ENCODE results near the gene MORN2.

The MORN2 gene

DNA sequence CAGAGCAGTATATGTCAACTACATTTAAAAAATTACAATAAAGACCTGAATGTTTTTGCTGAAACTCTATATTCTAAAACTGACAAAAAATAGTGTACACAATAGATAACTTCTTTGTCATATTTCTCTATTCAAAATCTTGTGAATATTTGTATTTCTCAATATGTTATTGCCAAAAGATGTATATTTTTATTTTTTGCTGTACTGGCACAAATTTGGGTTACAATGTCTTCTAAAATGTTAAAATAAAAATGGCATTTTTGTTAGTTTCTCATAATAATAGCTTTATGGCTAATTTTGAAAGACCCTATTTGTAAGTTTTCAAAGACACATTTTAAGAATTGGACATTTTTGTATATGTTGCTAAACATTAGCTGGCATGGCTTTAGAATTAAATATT, 13.3 kb downstream of the MORN2 start:
- no peak for DNase-seq (ENCODE audit: low read depth in 1 of 2, low spot score in 1 of 2)

DNA sequence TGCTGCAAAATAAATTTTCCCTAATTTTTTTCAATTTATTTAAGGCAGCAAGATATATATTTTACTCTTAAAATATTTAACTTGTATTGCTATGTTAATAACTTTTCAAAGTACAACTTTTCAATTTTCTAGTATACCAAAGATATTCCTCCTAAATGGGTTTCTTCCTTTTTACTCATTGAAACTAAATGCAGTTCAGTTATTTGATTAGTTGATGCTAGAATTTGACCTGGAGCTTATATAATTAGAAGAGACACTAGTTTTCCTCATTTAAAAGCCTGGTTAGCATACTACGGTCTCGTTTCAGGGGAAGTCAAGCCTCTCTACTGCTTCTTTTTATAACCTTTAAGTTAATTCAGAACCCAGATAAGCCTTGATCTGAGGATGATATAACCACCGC, 13.8 kb downstream of the MORN2 start, which contains the start of gene ARHGEF33:
Gene ARHGEF33, plus strand, starts transcription at position 301 of the 400 bp plus-strand sequence. CDS start 29,573 bp downstream, outside the sequence.
- DNase-seq (ENCODE audit: low read depth in 1 of 2, low spot score in 1 of 2) = no peak

- DNase-seq (ENCODE audit: low read depth in 1 of 2, low spot score in 1 of 2) = no peak
Observed at GRCh38 chr2:38892819-38893218, 17.0 kb downstream of the MORN2 start.

GRCh38 chr2:38898256-38898655, 22.5 kb downstream of the MORN2 start:
- no peak for DNase-seq (ENCODE audit: low read depth in 1 of 2, low spot score in 1 of 2)

DNA sequence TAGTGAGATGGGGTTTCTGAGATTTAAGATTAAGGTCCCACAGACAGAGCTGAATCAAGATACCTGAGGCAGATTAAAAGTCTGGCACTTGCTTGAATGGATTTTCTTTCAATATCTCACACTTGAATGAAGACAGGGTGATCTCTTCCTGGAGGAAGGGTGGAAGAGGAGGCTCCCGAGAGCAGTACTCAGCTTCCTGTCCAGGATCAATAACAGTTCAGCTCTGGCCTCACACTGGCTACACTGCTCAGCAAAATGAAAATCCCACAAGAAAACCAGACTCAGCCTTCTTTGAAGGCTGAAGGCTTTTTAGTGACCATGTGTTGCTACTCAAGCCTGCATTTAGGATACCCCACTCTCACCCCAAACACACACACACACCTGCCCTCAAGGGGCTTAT, 24.9 kb downstream of the MORN2 start:
- DNase-seq (ENCODE audit: low read depth in 1 of 2, low spot score in 1 of 2) = no peak

DNA sequence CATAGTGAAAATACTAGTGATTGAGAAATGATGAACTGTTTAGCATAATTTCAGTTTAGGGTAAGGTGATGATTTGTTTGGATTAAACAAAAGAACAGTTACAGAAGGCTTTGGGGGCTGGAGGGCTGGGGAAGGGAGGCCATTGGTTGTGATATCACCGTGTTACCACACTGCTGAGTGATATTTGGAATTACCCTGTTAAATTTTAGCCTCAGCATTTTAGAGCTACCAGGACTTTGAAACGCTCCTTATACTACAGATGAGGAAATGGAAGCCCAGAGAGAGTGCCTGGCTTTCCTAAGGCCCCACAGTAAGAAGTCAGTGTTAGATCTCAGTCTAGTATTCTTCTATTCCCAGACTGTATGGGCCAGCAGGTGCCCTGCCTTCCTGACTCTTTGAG, 29.5 kb downstream of the MORN2 start:
- DNase-seq (ENCODE audit: low read depth in 1 of 2, low spot score in 1 of 2) = no peak

- DNase-seq (ENCODE audit: low read depth in 1 of 2, low spot score in 1 of 2) = no peak
Observed at GRCh38 chr2:38907242-38907641, 31.5 kb downstream of the MORN2 start.

DNA sequence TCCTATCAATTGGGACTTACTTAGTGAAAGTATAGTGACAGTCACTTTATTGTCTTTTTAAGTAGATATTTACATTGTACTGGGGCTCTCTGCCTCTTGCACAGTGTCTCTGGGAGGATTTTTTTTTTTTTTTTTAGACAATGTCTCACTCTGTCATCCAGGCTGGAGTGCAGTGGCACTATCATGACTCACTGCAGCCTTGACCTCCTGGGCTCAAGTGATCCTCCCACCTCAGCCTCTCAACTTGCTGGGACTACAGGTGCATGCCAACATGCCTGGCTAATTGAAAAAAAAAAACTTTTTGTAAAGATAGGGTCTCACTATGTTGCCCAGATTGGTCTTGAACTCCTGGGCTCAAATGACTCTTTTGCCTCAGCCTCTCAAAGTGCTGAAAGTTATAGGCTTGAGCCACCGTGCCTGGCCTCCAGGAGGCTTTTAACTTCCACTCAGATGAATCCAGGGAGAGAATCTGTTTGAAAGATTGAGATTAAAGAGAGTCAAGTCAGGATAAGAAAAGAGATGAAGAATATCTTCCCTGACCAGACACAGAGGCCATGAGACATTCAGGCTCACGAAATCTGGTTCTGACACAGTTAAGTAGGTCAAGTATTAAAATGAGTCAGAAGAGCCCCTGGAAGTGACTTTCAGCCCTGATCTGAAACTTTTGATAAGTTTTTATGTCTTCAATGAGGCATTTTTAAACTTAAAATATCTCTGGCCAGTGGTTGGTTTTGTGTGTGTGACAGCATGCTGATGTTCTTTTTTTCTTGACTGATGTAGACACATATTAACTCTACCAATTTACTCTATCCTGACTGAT, 32.2 kb downstream of the MORN2 start:
- no peak for DNase-seq (ENCODE audit: low read depth in 1 of 2, low spot score in 1 of 2)

DNA sequence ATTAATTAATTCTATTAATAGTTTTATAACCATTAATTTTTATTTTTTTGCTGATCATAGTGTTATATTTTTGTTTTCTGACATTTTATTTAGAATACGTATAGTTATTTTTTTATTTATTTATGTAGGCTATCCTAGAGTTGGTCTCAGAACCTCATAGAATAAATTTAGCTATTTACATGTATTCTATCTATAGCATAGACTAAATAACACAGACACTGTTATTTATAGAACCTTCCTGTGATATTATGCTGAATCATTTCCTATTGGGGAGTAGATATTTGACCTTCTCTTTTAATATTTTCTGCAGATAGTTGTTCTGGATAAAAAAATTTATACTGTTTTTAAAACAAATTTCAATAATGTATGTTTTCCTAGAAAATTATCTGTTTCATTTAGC, 34.1 kb downstream of the MORN2 start:
- DNase-seq (ENCODE audit: low read depth in 1 of 2, low spot score in 1 of 2) = no peak

GRCh38 chr2:38911191-38911590, 35.4 kb downstream of the MORN2 start:
- no peak for DNase-seq (ENCODE audit: low read depth in 1 of 2, low spot score in 1 of 2)

- DNase-seq (ENCODE audit: low read depth in 1 of 2, low spot score in 1 of 2) = no peak
Observed at GRCh38 chr2:38912619-38913018, 36.8 kb downstream of the MORN2 start.

DNA sequence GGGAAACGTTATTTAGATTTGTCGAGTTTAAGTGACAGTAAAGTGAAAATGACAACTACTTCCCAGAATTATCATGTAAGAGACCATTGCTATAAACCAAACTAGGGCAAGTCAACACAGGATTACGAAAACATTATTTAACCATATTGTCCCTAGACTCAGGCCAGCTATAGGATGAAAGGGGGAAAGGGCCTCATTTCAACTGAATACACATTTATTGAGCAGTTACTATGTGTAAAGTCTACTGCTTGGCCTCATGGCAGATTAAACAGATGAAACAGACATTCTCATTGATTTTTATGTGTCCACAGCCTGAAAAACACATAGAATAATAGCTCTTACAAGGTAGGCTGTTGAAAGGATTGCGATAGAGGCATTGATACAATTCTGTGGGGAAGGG, 46.6 kb downstream of the MORN2 start:
- DNase-seq (ENCODE audit: low read depth in 1 of 2, low spot score in 1 of 2) = no peak

- no peak for DNase-seq (ENCODE audit: low read depth in 1 of 2, low spot score in 1 of 2)
Observed at GRCh38 chr2:38922902-38923301, 47.1 kb downstream of the MORN2 start.

DNA sequence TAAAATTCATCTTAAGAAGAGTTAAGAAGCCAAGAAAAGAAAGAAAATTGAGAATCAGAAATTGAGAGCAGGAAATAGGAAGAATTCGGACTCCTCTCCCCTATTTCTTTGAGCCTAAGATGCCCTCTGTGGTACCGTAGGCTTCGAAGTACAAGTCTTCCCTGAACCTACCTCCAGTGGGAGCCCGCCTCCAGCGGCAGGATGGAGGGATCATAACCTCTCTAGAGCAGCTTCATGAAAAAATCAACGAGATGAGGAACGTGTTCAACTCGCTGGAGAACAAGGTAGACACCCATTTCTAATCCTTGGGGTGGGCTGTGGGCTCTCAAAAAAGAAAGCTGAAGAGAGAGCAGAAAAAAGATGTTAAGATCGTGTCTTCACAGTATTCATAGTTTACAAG, 50.2 kb downstream of the MORN2 start:
- DNase-seq (ENCODE audit: low read depth in 1 of 2, low spot score in 1 of 2) = no peak

GRCh38 chr2:38930600-38930999, 54.8 kb downstream of the MORN2 start:
- no peak for DNase-seq (ENCODE audit: low read depth in 1 of 2, low spot score in 1 of 2)
